KG1 (cell line): ENCODE measurements around the gene TCF7L2.

Experiments
- DNase-seq: peaks from one replicate; lab custom pipeline; 2025; lab: John Stamatoyannopoulos, UW

Gene TCF7L2

DNA sequence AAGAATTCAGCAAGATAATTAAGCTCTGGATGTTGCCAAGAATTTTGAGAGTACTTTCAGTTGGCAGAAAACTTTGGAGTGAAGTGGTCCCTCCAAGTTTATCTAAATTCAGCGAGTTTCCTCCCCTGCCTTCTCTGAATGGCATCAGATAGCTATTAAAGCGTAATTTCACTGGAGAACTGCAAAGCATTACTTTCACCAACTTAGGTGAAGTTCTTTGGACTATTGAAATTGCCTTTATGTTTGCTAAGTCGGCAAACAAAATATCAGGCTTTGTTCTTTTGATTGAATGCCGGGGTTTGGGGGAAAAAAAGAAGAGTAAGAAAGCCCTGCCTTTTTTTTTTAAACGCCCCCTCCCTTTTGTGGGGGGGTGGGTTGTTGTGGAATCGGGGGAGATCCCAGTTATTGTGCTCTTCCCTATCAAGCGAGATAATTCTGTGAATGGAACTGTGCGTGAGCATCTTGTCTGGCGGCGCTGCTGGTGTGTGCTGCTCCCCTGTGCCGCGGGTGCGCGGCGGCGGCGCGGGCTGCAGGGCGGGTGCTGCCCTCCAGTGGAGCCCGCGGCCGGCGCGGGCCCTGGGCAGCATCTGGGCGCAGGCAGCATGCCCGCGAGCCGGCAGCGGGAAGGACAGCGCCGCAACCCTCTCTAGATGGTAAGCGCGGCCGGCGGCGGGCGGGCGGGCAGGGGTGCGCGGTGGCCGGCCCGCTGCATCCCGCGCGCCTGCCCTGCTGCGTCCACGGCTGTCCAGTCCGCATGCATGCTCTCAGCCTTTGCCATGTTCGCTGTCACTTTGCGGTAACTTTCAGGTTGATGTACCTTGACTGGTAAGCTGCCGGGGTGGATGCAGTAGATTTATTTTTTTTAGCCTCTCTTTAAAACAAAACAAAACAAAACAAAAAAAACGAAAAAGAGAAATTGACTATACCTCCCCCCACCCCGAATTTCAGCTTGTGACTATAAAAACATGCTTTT lies 176.5 kb downstream of the TCF7L2 start:
- no peak for DNase-seq

DNA sequence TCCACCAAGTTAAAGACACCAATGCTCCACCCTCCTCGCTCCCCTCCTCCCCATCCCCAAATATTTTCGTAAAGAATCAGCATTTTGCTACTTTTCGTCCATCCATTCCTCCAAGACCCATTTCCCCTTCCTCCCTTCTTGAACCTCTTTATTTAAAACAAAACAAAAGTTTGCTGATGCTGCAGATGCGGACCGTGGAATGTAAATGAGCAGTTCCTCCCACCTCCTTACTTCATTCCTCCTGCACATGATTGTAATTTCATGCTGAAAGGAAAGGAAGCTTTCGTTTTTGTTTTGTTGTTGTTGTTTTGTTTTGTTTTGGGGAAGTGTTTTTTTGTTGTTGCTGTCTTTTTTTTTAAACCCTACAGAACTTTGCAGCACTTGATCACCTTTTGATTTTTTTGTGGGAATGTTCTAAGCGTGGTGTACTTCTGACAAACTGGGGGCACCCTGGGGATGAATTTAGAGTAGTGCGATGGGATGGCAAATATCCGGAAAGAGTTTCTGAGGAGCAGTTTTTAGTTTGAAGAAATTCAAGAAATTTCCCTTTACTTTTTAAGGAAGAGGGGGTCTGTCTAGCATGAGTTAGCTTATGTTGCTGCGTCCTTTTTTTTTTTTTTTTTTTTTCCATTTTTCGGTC lies 177.3 kb downstream of the TCF7L2 start:
- no peak for DNase-seq

DNA sequence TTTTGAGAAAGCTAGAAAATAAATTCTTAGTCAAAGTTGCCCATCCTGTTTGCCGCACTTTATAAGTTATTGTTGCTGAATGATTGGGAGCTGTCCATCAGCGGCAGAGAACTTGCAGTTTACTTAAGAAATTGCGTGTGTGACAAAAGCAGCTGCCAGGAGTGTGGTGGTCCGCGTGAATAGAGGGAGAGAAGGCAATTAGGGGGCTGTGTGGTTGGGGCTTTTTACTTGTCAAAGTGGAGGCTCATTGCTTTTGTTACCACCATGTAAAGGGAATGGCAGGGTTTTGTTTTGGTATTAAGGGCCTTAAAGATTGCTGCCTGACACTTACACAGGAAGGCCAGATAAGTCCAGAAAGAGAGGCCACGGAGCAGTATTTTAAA lies 177.8 kb downstream of the TCF7L2 start:
- DNase-seq, result no peak

DNA sequence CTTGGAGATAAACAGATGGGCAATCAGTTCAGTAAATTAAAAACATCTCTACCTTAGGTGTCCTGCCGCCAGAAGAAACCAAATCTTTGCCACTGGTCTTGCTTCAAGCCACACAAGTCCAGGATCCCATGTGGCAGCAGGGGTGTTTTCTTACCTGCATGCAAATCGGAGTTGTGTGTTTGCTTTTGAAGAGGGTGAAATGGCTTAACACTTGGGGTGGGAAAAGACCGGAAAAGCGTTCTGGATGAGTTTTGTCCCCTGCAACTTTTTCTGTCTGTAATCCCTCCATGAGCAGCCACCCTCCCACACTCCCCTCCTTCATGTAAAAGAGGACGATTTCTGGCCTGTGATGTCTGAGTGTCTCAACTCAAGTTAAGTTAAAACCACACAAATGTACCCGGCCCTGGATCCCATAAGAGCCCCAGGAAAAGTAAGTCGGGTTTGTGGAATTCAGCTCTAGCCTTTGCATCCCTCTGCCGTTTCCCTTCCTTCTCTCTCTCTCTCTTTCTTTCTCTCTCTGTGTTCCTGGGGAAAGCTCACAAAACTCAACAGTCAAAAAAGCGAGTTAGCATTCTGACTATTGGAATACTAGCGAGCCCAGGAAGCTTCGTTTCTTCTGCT lies 178.5 kb downstream of the TCF7L2 start:
- no peak for DNase-seq

DNA sequence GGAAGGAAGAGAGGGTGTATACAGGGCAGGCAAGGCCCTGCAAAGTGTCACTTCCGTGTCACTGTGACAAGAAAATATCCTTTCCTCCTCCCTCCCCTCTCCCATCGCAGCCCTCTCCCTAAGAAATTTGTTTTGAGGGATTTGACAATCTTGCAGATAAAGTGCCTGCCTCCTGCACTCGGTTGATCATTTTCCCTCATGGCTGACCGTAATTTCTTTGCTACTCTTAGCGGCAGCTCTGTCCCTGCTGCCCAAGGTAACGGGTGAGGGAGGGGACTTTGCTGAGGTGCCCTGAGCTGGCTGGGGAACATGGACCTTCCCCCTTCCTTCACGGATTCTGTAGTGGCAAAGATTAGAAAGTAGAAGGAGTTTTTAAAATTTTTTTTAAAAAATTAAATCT lies 179.1 kb downstream of the TCF7L2 start:
- no peak for DNase-seq

DNA sequence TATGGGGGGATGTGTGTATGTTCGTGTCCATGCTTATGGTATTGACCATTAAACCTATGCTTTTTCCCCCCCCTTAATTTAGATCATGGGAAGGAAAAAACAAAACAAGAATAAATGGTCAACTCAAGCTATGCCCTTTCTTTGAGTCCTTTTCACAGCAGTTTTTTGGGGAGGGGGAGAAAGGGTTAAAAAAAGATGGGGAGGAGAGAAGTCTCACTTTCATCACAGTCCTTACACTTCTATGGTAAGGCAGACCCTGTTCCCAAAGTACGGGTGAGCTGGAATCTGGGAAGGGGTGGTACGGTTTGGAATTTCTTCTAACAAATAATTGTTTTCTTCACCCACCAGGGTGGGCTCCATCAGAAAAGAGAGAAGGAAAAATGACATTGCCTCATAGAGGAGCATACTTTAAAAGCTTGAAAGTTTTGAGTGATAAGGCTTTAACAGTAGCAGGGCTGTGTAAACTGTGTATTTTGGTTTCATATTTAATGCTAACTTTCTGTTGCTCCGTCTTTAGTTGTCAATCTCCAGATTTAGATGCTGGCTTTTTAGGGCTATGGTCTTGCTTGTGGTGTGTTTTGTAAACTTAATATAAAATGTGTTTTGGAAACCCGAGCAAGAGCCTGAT lies 180.1 kb downstream of the TCF7L2 start:
- DNase-seq, result no peak

DNA sequence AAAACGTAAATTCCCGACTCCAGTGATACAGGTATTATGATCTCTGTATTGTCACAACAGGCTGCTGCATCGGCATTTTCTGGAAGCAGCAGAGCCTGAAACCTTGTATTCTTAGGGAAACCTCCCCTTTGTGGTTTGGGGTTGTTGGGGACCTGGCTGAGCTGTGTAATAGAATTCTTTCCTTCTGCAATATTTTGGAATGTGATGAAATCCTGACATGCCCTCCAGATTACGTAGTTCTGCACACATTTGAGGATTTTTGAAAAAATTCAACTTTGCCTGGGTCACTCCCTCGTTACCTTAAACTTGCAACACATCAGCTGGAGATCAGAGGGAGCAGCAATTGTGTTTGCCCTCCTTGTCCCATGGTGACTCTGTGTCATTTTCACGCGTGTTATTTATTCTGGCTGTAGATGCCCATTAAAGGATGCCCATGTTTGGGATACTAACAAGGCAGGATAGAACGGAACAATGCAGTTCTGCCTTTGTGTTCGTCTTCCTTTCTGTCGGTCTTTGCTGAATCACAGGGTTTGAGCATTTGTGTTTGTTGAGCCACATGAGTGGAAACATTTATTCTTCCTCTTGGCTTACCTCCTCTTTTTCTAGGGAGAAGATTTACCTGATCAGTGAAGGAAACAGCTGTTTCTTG lies 181.7 kb downstream of the TCF7L2 start:
- DNase-seq, result no peak

DNA sequence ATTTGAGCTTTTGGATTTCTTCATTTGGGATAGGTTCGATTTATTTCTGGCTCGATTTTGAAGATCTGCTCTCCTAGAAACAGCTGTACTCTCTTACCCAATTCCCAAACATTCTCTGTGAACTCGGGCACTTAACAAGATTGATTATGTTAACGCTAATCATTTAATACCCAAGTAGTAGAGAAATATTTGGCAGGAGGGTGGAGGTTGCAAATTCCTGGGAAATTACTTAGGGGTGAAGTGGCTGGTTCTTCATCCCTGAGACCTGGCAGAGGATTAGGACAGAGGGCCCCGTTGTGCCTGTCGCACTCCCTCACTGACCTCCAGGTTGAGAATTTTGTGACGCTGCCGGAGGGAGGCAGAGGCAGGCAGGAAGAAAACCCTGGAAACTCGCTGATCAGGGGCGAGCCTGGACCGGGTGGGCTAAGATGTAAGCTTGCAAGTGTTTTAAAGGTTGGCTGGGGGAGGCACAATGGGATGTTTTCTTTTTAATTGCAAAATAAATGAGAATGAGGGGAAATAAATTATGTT lies 182.6 kb downstream of the TCF7L2 start:
- no peak for DNase-seq

DNA sequence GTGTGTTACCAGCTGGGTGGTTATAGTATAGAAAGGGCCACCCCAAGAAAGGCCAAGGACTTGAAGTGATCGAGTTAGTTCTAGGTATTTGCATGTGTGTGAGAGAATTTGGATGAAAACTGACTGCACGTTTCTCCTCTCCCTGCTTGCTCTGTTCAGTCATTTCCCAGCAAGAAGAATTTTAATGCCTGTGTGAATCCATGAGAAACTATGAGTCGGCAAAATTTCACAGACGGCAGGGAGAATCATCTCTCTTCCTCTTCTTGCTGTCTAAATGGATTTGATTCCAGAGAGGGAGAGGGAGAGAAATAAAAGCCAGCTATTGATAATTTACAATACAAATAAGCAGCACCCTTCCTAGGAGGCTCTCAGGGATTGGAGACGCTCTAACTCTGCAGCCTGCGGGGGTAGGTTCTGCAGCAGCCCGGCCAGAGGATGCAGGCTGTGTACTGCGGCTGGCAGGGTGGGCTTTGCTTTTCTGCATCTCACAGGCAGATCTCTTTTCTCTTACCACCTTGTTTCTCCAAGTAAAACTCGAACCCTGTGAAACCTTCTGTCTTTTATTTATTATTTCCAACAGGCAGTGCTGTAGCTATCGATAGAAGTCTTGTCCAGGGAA lies 183.6 kb downstream of the TCF7L2 start:
- DNase-seq, result no peak

DNA sequence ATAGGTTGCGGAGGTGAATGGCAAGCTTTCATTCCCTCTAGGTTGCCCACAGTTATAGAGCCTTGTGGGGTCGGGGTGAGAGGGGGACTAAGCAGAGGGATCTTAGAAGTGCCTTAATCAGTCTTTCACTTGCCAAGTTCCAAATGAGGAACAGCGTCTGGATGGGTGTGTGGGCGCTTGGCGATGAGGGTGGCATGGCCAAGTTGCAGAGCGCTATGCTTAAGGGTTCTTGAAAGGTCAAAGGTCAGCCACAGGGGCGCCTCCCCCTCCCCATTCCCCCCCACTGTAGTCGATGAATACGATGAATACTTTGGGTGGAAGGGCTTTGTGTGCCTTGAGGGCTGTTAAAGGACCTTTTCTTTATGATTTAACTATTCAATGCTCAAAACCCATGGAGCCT lies 185.0 kb downstream of the TCF7L2 start:
- no peak for DNase-seq

DNA sequence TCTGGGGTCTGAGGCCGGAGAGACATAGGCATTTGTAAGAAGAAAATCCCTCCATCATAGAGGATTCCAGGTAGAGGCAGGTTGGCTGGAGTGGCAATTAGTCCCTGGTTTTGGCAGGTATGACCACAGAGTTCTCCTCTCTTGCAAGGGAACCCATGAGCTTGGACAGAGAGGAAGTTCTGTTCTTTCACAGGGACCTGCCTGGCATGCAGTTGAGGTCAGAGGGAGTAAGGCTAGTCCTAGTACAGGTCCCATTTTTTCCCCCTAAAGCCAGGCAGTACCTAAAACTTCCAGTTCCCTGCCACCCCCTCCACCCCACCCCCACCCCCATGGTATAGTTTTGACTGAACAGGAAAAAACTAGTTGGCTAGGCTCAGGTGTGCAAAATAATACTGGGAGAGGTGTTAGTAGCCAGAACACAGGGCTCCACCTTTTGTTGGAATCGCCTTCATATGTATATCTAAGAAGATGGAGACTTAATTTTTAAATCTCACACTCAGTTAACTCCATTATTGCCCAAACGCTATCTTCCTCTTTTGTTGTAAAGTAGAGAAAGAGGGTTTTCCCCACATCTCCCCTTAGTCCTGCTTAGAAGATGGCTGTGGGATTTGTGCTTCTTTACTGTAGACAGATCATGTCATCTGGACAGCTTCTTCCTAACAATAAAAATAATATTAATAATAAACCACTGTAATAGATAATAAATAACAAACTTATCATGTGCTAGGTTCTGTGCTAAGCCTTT lies 188.1 kb downstream of the TCF7L2 start:
- DNase-seq, result no peak

DNA sequence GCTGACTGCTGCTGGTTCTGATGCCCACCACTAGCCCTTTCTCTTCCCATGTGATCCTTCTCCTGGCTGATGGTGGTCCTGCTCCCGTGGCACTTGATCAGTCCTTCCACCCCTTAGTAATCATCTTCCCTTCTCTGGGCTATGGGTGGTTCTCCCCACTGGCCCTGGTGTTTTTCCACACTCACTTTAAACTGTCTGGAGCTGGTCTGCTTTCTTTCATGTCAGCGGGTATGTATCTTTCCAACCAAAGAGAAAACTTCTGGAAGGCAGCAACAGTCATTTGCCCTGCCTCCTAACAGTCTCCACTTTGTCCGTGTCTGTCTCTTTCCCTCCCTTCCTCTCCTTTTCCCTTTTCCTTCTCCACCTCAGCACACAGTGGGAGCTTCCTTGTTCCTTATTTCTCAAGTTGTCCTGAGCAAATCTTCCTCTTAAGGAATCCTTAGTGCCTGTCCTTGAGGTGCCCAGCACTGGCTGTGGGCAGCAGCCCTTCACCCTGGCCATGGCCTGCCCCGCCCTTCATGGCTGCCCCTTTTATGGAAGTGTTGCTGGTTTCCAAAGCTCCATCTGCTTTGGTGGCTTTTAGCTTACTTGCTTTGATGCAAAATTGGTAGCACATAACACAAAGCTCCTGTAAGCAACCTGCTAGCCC lies 189.0 kb downstream of the TCF7L2 start:
- DNase-seq, result no peak

DNA sequence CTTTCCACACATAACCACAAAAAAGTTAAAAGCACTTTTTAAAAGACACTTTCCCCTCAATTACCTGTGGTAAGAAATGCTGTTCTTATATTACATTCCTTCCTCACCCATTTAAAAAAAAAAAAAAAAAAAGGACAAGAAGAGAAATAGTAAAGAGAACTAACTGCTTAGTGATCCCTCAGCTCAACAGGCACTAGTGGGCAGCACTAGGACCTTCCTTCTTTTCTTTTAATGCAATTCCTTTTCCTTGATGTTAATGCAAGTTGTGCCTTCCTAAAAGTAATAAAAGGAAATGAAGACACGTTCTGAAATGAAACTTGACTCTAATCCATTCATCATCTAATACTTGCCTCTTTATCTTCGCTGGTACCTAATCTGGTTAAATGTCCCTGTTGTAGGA lies 189.7 kb downstream of the TCF7L2 start:
- no peak for DNase-seq

DNA sequence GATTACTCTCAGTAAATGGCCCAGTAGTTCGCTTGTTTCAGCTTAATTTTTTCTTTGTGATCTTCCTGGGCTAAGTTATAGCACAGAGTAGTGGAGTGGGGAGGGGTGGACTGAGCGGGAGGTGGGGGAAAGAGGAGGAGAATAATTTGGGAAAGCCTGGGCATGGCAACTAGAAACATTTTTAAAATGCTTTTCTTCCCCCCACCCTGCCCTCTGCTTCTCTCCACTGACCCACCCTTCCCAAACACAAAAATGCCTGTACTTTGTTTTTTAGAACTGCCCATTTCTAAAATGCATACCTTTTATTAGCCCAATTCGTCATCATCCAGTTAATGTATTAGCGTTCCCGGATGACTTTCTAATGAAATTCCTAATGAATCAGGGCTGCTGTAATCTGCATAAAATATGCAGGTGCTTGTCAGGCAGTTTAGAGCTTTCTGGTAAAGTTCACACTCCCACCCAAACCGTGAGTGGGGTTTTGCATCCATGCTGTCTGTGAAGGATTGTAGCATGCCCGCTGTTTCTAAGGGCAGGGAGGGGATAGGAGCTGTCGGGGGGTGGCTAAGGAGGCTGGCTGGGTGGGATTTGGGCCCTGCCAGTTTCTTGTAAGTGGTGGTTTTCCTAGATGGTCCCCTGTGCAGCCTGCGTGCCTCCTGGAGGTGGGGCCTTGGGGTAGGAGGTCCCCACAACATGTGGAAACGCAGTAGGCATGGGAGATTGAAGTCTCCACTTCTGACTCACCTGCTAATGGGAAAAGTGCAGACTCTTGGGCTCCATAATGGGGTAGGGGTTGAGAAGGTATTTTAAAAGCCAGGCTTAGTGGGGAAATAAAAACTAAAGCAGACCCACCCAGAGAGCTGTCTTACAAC lies 190.3 kb downstream of the TCF7L2 start:
- DNase-seq, result no peak

DNA sequence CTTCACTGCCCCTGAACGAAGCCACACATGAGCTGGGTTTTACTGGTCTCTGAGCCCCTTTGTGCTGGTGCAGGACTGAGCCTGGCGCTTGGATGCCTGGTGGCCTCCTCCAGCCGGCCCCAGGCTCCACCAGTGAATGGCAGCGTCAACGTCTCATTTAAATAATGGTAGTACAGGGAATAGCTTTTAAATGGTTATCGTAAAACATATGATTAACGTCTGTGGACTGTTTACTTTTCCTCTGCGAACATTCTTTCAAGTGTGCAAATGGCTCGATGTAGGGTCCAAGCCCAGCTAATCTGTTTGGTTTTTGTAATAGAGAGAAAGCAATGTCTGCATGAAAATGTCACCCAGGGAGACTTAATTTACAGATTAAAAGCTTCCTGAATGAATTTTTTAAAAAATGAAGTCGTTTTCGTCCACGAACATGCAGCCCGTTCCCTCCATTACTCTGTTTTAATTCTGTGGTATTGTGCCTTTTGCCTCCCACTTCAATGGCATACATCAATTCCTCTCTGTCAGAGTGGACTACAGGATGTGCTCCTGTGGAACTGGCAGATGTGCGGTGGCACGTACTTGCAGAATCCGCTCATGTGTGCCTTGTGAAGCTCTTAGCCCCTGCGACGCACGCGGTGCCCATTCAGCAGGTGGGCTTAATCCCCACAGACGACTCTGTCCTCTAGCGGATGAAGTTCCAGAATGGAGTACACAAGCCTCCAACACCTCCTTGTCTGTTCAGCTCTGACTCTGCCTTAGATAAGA lies 192.7 kb downstream of the TCF7L2 start:
- DNase-seq, result no peak

DNA sequence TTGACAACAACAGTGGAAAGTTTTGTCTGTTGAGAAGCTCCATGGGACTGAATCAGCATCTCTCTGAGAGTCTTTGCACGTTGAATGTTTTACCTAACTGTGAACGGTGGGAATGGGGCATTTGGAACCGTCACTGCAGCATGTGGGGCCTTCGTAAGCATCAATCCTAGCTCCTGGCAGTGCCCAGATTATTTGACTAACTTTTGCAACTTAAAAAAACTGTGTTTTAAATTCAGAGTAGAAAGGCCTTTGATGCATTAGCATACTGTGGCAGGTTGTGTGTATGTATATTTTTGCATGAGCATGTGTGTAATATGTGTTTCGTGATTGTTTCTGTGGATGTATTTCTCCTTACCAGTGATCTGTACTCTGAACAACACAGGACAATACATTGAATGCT lies 194.5 kb downstream of the TCF7L2 start:
- no peak for DNase-seq

DNA sequence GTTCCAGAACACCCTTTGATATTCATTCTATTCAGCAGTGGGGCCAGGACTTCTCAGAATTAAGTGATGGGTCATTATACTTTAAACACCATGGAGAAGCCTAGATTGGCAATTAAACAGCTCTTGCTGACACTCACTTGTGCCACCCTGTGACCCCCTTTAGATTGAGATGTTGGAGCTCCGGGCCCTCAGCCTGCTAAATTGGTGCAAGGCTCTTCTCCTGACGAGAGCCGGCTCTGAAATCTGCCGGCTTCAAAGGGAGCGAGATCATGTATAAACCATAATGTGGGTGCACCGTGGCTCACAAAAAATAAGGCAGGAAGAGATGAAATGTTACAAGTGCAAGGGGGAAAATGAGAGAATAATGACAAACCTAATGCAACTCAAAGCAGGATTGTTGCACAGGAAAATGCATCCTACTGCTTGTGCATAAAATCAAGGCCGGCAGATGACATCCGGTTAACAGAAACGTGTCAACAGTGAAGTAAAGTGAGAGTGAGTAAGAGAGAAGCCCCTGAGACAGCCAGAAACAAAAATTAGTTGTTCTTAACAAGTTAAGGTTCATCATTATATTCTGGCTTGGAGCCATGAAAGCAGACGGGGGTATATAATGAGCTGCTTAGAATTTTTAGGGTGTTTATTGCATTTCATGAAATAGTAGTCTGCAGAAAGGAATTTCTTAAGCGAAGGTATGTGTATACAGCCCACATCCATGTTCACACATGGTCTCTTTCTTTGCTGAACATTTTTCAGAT lies 198.2 kb downstream of the TCF7L2 start:
- DNase-seq, result no peak

DNA sequence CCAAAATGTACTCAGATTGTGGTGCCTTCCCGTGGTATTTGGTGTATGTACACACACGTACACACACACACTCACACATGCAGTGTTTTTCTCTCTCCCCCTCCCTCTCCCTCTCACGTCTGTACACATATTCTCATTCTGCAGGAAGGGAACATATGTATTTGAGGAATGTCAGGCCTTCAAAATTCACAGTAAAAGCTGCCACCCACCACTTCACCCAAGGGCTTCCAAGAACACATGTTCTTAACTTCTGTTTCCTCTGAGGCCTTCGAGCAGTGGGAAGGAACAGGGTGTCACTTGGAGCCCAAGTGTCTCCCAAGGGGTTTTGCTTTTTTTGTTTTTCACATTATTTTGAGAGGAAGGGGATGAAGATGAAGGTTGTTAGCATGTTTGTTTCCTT lies 198.9 kb downstream of the TCF7L2 start:
- DNase-seq, result no peak
